ENCODE data around the gene EMILIN3.

EMILIN3 gene

DNA sequence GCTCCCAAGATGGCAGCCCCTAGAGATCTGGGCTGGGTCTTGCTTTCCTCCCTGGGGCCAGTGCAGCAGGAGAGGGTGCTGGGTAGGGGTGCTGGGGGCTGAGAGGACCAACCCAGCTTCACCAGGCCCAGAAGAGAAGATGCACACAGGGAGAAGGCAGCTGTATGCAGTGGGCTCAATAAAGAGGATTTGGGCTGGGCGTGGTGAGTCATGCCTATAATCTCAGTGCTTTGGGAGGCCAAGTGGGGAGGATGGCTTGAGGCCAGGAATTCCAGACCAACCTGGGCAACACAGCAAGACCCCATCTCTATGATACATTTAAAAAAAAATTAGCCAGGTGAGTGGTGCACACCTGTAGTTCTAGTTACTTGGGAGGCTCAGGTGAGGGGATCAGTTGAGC, 25.7 kb upstream of the EMILIN3 start:
- DNase-seq (ENCODE audit: low spot score) = no peak

DNA sequence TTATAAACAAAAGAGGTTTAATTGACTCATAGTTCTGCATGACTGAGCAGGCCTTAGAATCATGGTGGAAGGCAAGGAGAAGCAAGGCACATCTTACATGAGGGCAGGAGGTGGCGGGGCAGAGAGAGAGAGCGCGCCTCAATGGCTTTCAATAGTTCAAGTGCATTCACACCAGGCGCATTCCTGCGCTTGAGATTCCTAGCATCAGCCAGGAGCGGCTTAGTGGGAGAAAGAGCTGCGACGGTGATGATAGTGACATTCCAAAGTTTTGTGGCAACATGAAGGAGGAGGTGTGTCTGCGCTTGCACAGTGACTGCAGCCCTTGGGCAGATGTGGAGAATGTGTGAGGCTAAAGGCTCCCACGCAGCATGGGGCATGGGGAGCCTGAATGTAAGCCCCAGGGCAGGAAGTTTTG, 25.0 kb upstream of the EMILIN3 start:
- peak; percentile 20 for DNase-seq (ENCODE audit: low spot score)

DNA sequence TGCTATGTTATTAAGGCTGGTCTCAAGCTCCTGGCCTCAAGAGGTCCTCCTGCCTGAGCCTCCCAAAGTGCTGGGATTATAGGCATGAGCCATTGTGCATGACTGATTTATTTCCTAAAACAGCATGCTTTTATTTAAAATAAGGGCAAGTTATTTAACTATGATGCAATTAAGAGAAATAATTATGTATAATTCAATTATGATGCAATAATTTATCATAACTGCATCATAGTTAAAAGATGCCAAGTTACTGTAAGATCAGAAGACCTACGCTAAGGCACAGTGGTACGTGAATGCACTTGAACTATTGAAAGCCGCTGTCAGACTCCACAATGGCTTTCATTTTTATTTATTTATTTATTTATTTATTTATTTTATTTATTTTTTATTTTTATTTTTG, 24.3 kb upstream of the EMILIN3 start:
- no peak for DNase-seq (ENCODE audit: low spot score)

DNA sequence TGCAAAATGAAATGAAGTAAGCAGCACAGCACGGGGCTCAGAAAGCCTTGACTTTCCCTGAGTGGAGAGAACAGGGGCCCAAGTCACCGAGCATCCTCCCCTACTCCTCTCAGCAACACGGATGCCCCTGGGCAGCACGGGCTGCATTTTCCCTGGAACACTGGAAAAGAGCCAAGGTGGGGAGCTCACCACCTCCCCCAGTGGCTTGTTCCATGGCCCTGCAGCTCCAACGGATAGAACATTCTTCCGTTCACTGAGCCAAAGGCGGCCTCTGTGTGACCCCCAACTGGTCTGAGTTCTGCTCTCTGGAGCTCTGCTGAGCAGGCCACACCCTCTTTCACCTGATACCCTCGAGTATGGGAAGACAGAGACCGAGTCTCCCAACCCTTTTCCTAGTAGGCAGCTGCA, 20.8 kb upstream of the EMILIN3 start:
- DNase-seq (ENCODE audit: low spot score) = no peak

DNA sequence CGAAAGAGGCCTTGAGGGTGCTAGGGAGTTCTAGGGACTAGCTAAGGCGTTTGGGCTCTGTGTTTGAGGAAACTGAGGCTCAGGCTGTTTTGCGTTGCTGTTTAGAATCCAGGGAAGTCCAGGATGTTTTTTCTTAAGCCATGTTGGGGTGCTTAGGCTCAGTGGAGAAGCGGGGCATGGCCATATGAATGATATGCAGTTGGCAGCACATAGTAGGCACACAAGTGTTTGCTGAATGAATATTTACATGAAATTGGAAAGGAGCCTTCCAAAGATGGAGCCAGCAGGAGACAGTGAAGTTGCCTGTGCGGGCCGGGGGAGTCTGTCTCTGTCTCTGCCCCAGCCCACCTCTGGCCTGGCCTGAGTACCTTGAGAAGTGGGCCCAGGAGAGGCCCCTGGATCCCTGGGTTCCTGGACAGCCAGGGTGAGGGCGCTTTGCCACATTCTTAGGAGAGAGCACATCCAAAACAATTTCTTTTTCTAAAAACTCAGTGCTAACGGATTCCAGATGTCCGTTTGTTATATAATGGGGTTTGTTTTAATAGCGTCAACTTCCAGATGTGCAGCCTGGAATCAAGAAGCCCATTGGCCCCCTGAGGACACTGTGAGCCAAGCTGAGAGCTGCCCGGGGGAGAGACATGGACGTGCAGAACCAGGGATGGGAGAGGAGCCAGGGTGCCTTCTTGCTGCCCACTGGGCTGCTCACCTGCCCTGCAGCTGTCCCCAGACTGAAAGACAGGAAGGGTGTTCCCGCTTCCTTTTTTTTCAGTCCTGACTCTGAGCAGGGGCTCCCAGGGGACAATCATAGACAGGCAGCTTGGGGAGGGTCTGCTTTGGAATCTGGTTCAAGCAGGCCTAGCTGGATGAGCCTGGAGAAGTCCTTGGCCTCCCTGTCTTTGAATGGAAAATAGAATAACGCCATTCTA, 20.1 kb upstream of the EMILIN3 start:
- DNase-seq (ENCODE audit: low spot score) = no peak

DNA sequence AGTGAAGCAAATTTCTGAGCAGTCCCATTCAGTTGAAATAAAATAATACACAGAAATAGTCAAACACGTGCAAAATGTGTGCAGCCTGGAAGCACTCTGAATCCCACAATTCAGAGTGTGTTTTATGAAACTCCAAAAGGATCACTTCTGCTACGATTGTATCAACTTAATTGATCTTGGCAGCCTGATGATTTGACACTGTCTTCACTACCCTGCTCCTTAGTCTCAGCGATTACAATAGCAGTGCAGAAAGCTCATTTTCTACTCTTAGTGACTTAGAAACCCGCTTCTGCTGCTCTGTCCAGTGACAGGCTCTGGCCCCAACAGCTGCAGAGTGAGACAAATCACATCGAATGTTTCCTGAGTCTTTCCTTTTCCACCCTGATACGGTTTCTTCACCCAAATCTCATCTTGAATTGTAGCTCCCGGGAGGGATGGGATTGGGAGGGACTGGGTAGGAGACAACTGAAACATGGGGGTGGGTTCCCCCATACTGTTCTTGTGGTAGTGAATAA, 16.2 kb upstream of the EMILIN3 start:
- DNase-seq (ENCODE audit: low spot score) = no peak

DNA sequence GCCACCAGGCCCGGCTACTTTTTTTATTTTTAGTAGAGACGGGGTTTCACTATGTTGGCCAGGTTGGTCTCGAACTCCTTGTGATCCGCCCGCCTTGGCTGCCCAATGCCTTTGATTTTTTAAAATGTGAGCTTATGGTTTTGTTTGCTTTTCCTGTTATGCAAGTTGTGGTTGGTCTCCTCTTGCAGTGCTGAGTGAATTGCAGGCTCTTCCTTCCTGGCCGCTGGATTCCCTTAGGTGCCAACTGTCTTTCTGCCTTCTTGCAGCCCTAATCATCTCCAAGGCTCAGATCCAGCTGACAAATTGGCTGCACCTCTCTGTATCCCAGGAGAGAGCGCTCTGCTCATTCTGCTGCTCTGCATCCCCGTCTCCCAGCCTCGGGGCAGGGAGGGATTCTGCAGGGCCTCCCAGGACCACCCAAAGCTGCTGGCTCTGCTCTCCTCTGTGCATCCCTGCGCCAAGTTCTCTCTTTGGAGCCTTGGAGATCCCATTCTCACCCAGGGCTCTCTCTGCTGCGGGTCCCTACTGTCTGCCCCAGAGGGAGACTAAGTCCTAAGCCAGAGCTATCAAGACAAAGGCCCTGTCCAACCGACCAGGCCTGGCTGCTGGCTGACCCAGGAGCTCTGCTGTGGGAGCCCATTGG, 14.1 kb upstream of the EMILIN3 start:
- DNase-seq (ENCODE audit: low spot score) = no peak

DNA sequence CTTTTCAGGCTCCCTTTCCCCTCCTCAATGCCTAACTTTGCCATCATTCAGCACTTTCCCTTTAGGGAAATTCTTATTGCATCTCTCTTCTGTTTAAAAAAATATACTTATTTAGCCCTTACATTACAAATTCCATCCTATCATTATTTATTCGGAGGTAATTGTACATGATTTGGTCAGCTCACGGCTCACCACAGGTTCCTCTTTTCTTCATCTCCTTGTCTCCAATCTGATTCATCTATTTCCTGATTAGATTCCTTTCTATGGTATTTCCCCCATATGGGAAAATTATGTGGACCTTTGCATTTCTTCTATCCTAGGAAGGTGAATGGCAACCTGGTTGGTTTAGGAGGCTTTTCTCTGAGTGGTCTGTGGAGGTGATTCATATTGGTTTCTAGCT, 12.9 kb upstream of the EMILIN3 start:
- no peak for DNase-seq (ENCODE audit: low spot score)

DNA sequence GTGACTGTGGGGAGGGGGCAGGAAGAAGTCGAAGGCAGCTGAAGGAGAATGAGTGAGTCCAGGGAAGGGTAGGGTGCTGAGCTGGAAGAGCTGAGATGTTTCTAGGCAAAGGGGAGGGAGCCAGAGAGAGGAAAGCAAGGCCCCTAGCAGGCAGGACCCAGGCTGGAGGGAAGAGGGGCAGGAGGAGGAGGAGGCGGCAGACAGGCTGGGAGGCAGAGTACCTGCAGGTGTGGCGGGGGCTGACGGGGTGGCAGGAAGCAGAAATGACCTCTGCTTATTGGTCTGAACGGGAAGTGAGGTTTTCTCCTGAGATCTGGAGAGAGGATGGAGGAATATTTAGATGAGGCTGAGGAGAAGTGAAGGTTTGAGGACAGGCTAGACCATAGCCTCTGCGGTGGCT, 10.7 kb upstream of the EMILIN3 start:
- DNase-seq (ENCODE audit: low spot score) = no peak

DNA sequence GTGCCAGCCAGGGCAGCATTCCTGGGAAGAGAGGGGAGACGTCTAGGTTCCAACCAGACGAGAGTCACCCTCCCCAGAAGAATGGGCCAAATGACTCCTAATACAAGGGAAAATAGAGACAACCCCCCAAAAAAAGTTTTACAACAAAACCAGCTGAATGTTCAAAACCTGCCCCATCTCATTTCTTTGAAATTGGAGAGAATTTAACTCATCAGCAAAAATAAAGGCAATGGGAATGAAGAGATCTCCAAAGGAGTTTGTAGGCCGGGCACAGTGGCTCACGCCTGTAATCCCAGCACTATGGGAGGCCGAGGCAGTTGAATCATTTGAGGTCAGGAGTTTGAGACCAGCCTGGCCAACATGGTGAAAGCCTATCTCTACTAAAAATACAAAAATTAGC, 9.7 kb upstream of the EMILIN3 start:
- DNase-seq (ENCODE audit: low spot score) = no peak

DNA sequence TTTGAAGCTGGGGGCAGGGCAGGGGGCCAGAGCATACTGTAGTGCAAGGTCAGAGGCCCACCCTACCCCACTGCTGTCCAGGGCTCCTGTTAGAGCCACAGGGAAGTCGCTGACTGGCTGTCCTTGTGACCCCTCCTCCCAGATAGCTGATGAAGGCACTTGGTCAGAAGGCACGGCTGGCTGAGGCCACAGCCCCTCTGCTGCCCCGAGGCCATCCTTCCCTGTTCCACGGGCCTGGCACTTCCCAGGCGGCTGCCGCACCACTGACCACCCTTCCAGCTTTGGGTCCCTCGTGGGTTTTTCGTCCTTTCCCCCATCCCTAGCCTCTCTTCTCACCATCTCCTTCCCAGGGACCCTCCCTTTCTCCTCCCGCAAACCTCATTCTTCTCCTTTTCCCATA, 9.2 kb upstream of the EMILIN3 start:
- no peak for DNase-seq (ENCODE audit: low spot score)

DNA sequence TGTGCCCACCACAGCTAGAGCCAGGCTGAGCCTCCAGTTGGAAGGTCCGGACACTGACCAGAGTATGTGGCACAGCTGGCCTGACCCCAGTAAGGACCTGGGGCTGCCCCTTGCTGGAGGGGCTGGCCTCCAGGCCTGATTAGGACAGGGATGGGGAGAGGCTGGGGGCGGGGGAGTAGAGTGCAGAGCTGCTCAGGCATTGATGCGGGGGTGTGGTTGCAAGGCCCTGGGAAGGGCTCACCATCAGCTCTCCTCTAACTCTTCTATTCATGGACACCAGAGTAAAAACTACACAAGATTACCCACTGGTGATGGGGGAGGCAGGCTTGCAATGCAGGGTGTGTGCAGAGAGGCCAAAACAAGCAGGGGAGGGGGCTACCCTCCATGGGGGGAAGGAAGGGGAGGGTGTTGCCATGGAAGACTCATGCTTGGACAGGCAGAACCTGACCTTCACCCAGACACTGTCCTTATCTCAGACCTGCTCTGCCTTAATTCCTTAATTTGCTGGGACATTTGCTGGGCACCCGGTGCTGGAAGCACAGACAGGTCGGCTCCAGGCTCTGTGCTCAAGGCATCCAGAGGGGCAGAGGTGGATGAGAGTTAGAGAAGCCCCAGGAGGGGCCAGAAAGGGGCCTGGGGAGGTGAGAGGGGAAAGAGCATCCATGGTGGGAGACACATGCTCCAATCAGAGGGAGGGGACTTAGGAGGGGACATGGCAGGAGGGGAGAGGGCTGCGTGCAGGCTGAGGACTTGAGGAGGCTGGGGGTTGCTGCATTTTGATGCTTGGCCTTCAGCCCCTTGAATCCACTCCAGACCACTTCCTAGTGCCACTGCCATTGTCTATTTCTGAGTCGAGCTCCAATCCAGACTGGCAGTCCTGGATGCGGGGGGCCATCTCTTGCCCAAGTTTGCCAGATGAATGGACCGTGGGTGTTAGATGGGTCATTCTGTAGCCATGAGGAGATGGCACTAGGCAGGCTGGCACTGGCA, 7.6 kb upstream of the EMILIN3 start:
- no peak for DNase-seq (ENCODE audit: low spot score)

DNA sequence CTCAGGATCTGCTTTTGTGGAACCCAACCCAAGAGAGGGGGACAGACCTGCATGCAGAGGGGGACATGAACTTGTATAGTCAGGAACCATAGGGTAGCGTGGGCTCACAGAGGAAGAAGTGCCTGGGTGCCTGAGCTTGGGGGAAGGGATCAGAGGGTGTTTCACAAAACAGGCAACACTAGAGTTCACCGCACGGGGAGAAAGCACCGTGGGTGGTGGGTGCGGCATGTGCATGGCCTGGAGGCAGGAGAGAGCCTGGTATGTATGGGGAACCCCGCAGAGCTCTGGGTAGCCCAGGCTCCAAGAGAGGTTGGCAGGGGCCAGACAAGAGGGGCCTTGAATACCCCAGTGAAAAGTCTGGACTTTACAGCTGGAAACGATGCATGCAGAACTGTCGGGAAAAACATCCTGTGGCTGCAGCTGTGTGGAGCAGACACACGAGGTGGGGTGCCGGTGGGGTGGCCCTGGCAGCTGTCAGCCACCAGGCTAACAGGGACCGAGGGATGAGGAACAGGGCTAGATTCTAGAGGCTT, 6.7 kb upstream of the EMILIN3 start:
- no peak for DNase-seq (ENCODE audit: low spot score)

DNA sequence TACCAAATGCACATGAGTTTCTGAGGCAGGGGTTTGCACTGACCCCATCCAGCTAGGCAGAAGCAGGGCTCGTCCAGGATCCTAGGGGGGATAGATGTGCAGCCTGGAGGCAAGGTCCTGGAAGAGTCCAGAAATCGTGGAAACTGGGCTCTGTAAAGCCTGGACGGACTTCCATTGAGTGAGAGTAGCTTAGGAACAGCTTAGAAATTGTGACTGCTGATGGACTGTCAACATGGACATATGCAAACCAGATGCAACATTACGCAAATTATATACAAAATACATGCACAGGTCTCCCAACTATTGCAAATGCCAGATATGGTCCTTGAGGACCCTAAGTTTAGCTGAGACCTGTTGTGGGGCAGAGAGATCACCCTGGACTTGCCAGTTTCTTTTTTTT, 4.8 kb upstream of the EMILIN3 start:
- no peak for DNase-seq (ENCODE audit: low spot score)

DNA sequence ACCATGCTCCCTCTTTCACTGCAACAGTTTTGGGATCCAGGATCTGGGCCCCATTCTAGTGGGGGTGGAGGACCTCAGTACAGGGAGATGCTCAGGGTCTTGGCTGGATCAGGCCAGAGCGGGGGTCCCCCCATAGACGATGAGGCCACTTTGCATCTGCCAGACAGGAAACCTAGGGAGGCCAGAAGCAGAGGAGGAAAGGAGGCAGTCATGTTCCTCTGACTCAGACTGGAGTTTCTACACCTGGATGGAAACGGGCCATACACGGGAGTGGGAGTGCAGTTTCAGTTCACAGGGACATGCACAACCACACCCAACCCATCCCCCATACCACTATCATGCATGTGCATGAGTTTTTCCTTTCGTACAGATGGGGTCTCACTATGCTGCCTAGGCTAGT, 3.6 kb upstream of the EMILIN3 start:
- no peak for DNase-seq (ENCODE audit: low spot score)

DNA sequence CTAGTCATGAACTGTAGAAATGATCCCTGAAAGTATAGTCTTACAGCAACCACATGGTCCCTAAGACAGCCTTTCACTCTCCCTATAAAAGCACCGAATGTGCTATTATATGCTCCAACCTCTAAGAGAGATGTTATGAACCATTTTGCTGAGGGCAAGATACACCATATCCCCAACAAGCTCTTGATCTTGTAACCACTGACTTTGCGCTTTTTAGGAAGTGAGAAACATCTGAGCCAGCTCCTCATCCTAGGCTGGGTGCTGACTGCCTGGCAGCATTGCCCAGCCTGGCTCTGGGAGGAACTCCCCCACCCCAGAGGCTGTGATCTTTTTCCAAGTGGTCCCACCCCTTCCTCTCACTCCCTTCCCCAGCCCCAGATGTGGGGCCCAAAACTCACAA, 3.1 kb upstream of the EMILIN3 start:
- no peak for DNase-seq (ENCODE audit: low spot score)

DNA sequence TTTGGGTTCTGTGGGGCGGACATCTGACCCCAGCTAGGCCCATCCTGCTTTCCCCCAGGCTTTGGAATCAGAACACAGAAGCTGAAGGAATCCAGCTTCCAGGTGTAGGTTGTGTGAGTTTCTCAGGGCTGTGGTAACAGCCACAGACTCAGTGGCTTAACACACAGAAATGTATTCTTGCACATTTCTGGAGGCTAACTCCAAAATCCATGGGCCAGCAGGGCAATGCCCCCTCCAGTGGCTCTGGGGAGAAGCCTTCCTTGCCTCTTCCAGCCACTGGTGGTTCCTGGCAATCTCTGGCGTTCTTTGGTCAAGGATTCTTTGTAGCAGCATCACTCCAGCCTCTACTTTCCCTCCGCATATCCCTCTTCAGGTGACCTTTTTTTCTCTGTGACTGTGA, 1.3 kb upstream of the EMILIN3 start:
- no peak for DNase-seq (ENCODE audit: low spot score)

DNA sequence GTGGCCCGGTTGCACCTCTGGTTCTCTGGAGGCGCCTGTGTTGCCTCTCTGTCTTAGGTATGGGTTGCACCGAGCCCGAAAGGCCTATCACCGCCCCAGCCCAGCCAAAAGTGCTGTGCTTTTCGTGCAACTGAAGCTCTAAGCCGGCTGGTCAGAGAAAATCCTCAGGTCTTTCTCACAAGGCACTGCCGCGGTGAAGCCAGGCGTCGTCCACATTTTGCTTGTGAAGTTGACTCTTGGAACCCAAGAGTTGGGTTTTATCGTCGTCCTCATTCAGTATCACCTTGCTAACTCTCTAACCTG, 726 bp upstream of the EMILIN3 start:
- DNase-seq (ENCODE audit: low spot score) = no peak

DNA sequence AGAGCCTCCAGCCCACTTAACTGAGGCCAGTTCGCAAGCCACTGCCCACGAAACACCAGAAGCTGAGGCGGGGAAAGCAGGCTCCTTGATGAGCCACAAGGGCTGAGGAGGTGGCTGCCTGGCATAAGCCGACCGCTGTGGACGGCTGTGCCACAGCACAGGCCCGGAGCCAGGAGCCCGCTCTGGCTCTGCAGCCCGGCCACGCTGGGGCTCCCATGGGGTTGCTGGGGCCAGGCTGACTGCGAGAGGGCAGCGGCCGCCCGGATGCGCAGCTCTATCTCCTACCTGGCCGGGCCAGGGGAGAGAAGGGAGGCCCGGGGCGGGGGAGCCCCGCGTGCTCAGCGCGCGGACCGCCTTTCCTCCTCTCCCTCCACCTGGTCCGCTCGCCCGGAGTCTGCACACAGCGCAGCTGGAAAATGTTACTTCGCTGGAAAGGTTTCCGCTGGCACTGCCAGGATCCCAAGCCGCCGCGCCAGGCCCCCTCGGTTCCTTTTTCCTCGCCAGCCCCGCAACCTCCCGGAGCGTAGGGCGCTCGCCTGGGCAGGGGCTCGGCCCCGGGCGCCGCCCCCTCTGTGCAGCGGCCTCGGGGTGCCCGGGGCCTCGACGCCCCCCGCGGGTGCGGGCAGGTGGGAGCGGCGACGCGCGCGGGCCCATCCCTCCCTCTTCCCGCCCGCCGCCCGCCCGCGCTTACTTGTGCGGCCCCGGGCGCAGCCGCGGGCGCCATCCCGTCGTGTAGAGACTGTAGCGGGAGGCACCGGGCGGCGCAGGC, 657 bp downstream of the EMILIN3 start:
- DNase-seq (ENCODE audit: low spot score) = no peak

DNA sequence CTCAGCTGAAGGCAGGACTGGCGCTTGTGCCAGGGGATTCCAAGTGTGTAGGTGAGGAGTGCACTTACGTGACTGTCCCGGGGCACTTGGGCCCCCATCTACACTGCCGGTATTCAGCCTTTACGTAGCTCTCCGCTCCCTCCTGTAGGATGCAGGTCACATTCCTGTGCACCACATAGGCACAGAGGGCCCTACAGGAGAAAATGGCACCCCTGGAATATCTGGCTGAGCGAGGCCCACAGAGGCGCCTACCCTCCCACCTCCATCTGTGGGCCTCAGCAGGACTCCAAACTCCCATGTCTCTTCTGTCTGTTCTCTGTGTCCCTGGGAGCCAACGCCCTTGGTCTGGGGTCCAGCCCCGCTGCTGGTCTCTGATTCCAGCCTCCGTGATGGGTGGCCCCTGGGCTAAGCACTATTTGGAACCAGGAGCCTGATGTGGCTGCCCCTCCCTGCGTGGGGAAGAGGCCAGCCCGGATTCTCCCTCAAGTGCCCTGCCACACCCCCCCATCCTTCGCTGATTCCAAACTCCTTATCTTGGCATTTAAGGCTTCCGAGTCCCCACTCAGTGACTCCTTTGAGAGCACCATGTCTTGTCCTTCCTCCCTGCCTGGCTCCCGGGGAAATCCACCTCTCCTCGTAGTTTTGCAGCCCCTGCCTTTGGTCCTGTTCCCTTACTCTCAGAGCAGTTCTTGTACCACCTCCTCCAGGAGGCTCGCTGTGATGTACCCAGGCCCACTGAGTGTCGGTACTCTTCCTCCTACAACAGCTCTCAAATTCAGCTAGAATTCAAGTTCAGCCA, 1.5 kb downstream of the EMILIN3 start:
- DNase-seq (ENCODE audit: low spot score) = no peak
